ENCODE results near the gene CDH18.

The CDH18 gene

GRCh38 chr5:19917588-19918122 is 70.3 kb downstream of the CDH18 start:
- H3K9me3 ChIP-seq (ENCODE audit: low read length) = no peaks in the 10 kb centered on the region
- no peaks in the 10 kb centered on the region for H3K36me3 ChIP-seq (ENCODE audit: insufficient read depth, low read length)
- H2AFZ ChIP-seq (ENCODE audit: low read length) = no peak overlapping the region
- no peaks in the 10 kb centered on the region for H3K79me2 ChIP-seq (ENCODE audit: insufficient read depth, low read length)
- no peak overlapping the region for H3K27ac ChIP-seq (ENCODE audit: low read depth, low read length, poor library complexity, severe bottlenecking)
- no peaks in the 10 kb centered on the region for H3K27me3 ChIP-seq (ENCODE audit: insufficient read depth, low read length)
- H3K4me3 ChIP-seq (ENCODE audit: low read depth, low read length, poor library complexity, severe bottlenecking) = no peak overlapping the region
- no peaks in the 10 kb centered on the region for H3K9me2 ChIP-seq (ENCODE audit: low read depth, low read length)
- no peaks in the 10 kb centered on the region for H3F3A ChIP-seq (ENCODE audit: insufficient read depth, low read length)
- H3K9ac ChIP-seq (ENCODE audit: low read length) = no peak overlapping the region
- H3K4me2 ChIP-seq (ENCODE audit: low read length) = no peak overlapping the region
- H3K4me1 ChIP-seq (ENCODE audit: insufficient read depth, low read length, severe bottlenecking) = no peaks in the 10 kb centered on the region
- TF ChIP-seq EZH2 (IDR thresholded peaks at IDR 0.05; ENCODE audit: borderline replicate concordance, low read length) = no peak
- TF ChIP-seq, protein P1, sequence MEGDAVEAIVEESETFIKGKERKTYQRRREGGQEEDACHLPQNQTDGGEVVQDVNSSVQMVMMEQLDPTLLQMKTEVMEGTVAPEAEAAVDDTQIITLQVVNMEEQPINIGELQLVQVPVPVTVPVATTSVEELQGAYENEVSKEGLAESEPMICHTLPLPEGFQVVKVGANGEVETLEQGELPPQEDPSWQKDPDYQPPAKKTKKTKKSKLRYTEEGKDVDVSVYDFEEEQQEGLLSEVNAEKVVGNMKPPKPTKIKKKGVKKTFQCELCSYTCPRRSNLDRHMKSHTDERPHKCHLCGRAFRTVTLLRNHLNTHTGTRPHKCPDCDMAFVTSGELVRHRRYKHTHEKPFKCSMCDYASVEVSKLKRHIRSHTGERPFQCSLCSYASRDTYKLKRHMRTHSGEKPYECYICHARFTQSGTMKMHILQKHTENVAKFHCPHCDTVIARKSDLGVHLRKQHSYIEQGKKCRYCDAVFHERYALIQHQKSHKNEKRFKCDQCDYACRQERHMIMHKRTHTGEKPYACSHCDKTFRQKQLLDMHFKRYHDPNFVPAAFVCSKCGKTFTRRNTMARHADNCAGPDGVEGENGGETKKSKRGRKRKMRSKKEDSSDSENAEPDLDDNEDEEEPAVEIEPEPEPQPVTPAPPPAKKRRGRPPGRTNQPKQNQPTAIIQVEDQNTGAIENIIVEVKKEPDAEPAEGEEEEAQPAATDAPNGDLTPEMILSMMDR (IDR thresholded peaks at IDR 0.05; ENCODE audit: low read length) = no peak
- H4K20me1 ChIP-seq (ENCODE audit: insufficient read depth, low read length) = no peaks in the 10 kb centered on the region

DNA sequence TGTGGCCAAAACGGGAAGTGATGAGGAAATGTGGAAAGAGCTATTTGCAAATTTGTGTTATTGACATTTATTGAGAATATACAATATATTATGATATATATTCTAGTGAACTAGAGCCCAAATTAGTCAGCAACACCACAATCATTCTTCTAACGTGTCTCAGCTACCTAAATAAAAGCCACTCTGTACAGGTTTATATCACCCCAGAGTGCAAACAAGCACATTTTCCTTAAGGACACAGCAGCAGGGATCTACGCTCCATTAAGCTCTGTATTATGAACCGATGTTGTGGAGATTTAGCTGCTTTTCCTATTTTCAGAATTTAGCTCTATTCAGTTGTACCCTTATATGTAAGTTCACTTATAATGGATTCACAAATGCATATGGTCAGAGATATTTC is 77.9 kb downstream of the CDH18 start:
- no peaks in the 10 kb centered on the region for H3K36me3 ChIP-seq (ENCODE audit: insufficient read depth, low read length)
- H3K9me3 ChIP-seq (ENCODE audit: low read length) = no peaks in the 10 kb centered on the region
- H3F3A ChIP-seq (ENCODE audit: insufficient read depth, low read length) = no peaks in the 10 kb centered on the region
- H4K20me1 ChIP-seq (ENCODE audit: insufficient read depth, low read length) = no peaks in the 10 kb centered on the region
- H3K4me1 ChIP-seq (ENCODE audit: insufficient read depth, low read length, severe bottlenecking) = no peaks in the 10 kb centered on the region
- no peak overlapping the region for H3K4me3 ChIP-seq (ENCODE audit: low read depth, low read length, poor library complexity, severe bottlenecking)
- no peaks in the 10 kb centered on the region for H3K27me3 ChIP-seq (ENCODE audit: insufficient read depth, low read length)
- no peak overlapping the region for H3K4me2 ChIP-seq (ENCODE audit: low read length)
- no peaks in the 10 kb centered on the region for H3K79me2 ChIP-seq (ENCODE audit: insufficient read depth, low read length)
- no peak overlapping the region for H2AFZ ChIP-seq (ENCODE audit: low read length)
- no peak overlapping the region for H3K27ac ChIP-seq (ENCODE audit: low read depth, low read length, poor library complexity, severe bottlenecking)
- H3K9ac ChIP-seq (ENCODE audit: low read length) = no peak overlapping the region
- no peaks in the 10 kb centered on the region for H3K9me2 ChIP-seq (ENCODE audit: low read depth, low read length)
- TF ChIP-seq EZH2 (IDR thresholded peaks at IDR 0.05; ENCODE audit: borderline replicate concordance, low read length) = no peak
- TF ChIP-seq, protein P1 (IDR thresholded peaks at IDR 0.05; ENCODE audit: low read length) = no peak

DNA sequence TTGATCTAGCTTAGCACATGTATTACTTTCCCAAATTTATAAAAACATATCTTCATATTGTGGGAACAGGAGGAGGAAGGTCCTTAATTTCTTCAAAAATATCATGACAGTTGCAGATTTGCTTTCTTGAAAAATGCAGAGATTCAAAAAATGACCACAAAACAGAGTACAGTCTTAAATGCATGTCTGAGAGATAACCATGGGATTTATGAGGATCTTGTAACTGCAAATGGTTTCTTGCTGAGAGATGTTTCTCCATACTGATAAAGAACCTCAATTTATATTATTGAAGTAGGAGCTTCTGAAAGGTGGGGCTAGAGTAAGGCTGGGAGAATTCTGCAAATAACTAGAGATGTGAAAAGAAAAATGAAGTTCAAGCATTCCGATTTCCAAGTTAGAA is 83.2 kb downstream of the CDH18 start:
- Histone ChIP-seq H3K4me1 (ENCODE audit: insufficient read depth, low read length, severe bottlenecking) (no peaks in the 10 kb centered on the region), H3K36me3 (ENCODE audit: insufficient read depth, low read length) (no peaks in the 10 kb centered on the region), H3F3A (ENCODE audit: insufficient read depth, low read length) (no peaks in the 10 kb centered on the region), H3K79me2 (ENCODE audit: insufficient read depth, low read length) (no peaks in the 10 kb centered on the region), H3K27ac (ENCODE audit: low read depth, low read length, poor library complexity, severe bottlenecking) (no peak overlapping the region), H3K9me2 (ENCODE audit: low read depth, low read length) (no peaks in the 10 kb centered on the region), H3K4me2 (ENCODE audit: low read length) (no peak overlapping the region), H3K9ac (ENCODE audit: low read length) (no peak overlapping the region), H3K4me3 (ENCODE audit: low read depth, low read length, poor library complexity, severe bottlenecking) (no peak overlapping the region), H3K9me3 (ENCODE audit: low read length) (no peaks in the 10 kb centered on the region), H3K27me3 (ENCODE audit: insufficient read depth, low read length) (no peaks in the 10 kb centered on the region), H4K20me1 (ENCODE audit: insufficient read depth, low read length) (no peaks in the 10 kb centered on the region), H2AFZ (ENCODE audit: low read length) (no peak overlapping the region)
- no peak for TF ChIP-seq EZH2 (IDR thresholded peaks at IDR 0.05; ENCODE audit: borderline replicate concordance, low read length)
- TF ChIP-seq, protein P1 (IDR thresholded peaks at IDR 0.05; ENCODE audit: low read length) = no peak

Measured in OCI-LY1 (cell line).